ENCODE data around the gene SLC10A6.

DNA sequence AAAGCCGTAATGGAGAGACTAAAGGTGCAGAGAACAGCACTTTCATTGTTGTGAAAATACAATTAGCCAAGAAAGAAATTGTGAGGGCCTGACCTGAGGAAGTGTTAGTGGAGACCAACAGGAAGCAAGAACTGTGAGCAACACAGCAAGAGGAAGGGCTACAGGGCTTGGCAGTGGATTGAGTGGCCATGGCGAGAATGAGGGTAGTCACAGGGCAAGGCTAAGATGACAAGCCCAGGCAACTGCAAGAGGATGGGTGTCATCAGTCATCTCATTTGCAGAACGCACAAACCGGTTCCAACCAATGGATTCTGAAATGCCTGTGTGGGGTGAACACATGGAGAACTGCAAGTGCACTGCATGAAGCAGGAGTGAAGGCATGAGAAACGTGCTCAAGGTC lies 3.6 kb downstream of the SLC10A6 start:
- TF ChIP-seq CEBPB (IDR thresholded peaks at IDR 0.05) (no peak), MAX (IDR thresholded peaks at IDR 0.05) (no peak), USF1 (IDR thresholded peaks at IDR 0.05) (no peak), TEAD4 (IDR thresholded peaks at IDR 0.05) (no peak), TAF1 (IDR thresholded peaks at IDR 0.05; ENCODE audit: low read depth) (no peak), YY1 (IDR thresholded peaks at IDR 0.05; ENCODE audit: low read depth) (no peak), REST (IDR thresholded peaks at IDR 0.05; ENCODE audit: low read depth) (no peak), RAD21 (IDR thresholded peaks at IDR 0.05; ENCODE audit: low read depth) (no peak), EGR1 (IDR thresholded peaks at IDR 0.05) (no peak), TCF12 (IDR thresholded peaks at IDR 0.05; ENCODE audit: low read depth) (no peak), NFIC (IDR thresholded peaks at IDR 0.05) (no peak)

Measured in Ishikawa (cell line).